Activated CD4-positive, alpha-beta T cell treated with anti-CD3 and anti-CD28 coated beads, Interleukin-2, amount 50 U/mL, for 4 hours (primary cell): ENCODE results near the gene CARD9.

ENCODE experiments used
- DNase-seq, 2 experiments: peaks; one replicate each; pipeline ENCODE4 v3.0.0-alpha.2; 2020

CARD9 gene

GRCh38 chr9:136318776-136319241 is 54.7 kb downstream of the CARD9 start:
- DNase-seq = no peak

- DNase-seq = no peak
Measured at GRCh38 chr9:136318111-136318775, 55.2 kb downstream of the CARD9 start.

GRCh38 chr9:136317695-136318094 is 55.8 kb downstream of the CARD9 start:
- no peak for DNase-seq

GRCh38 chr9:136316896-136317676 is 56.4 kb downstream of the CARD9 start:
- no peak for DNase-seq

- no peak for DNase-seq
Measured at GRCh38 chr9:136316271-136316751, 57.2 kb downstream of the CARD9 start.

GRCh38 chr9:136314944-136315343 is 58.5 kb downstream of the CARD9 start:
- no peak for DNase-seq

- DNase-seq = no peak
Measured at GRCh38 chr9:136314056-136314416, 59.4 kb downstream of the CARD9 start.
